DND-41 (cell line): Measurements from ENCODE around the gene MYL4.

ENCODE experiments used
- EZH2 ChIP-seq: IDR thresholded peaks from 3 replicates; pipeline ENCODE4 v1.6.1; 2012; ENCODE audit warnings: borderline replicate concordance, low read depth, mild to moderate bottlenecking, moderate library complexity, low read length, inconsistent platforms; ENCODE audit not compliant: severe bottlenecking
- TF ChIP-seq, protein P1 (sequence below): IDR thresholded peaks from 2 replicates; pipeline ENCODE4 v1.5.1; 2012; ENCODE audit warnings: borderline replicate concordance, low read length, moderate library complexity, mild to moderate bottlenecking; ENCODE audit not compliant: poor library complexity, severe bottlenecking; ENCODE audit errors: extremely low read depth

DNA sequence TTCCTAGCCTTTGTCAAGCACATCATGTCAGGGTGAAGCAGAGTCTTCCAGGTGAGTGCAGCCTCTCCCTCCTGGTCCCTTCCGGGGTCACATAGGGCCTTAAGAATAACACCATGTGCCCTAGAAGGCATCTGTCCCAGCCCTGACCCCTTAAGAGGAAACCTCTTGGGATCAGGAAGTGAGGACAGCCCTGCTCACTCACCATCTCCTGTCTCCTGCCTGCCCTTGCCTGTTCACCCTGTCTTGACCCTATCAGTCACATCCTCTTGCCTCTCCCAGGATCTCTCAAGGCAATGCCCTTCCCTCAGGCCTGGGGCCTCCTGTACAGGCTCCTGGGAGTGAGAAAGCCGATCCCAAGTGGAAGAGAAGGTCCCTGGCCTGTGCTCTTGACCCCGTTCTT is 13.9 kb downstream of the MYL4 start:
- TF ChIP-seq, protein P1, sequence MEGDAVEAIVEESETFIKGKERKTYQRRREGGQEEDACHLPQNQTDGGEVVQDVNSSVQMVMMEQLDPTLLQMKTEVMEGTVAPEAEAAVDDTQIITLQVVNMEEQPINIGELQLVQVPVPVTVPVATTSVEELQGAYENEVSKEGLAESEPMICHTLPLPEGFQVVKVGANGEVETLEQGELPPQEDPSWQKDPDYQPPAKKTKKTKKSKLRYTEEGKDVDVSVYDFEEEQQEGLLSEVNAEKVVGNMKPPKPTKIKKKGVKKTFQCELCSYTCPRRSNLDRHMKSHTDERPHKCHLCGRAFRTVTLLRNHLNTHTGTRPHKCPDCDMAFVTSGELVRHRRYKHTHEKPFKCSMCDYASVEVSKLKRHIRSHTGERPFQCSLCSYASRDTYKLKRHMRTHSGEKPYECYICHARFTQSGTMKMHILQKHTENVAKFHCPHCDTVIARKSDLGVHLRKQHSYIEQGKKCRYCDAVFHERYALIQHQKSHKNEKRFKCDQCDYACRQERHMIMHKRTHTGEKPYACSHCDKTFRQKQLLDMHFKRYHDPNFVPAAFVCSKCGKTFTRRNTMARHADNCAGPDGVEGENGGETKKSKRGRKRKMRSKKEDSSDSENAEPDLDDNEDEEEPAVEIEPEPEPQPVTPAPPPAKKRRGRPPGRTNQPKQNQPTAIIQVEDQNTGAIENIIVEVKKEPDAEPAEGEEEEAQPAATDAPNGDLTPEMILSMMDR, result no peak
- no peak for TF ChIP-seq EZH2
